Right lung (tissue), 5 donors: ENCODE data around the gene FREM1. TPM values are rescaled to one million over a fixed set of nuclear protein-coding genes. Genes with fewer than 3 reads are reported as not detected.

Experiments
- DNase-seq, 2 donors: peaks; one replicate each; pipeline ENCODE4 v3.0.0-alpha.2; 2013
- polyA plus RNA-seq, 5 donors: library from polyadenylated mRNA; unstranded; fragments of 120-200 nt; gene quantifications; one replicate each; pipeline versions ENCODE4 v1.2.1 to v1.2.3, GENCODE V29; 2013; ENCODE audit warnings: inconsistent platforms in 1 of 5, low replicate concordance in 1 of 5; ENCODE audit not compliant: insufficient read length in 5 of 5, insufficient read depth in 1 of 5

FREM1 gene
- polyA plus RNA-seq, 5 donors, result 40.2 to 104 (median 89.7) TPM

GRCh38 chr9:14823800-14824199 lies 86.4 kb downstream of the FREM1 start:
- DNase-seq, result no peak

GRCh38 chr9:14822666-14823065 lies 87.6 kb downstream of the FREM1 start:
- DNase-seq, result no peak

GRCh38 chr9:14819183-14819582 lies 91.0 kb downstream of the FREM1 start:
- no peak for DNase-seq

- no peak for DNase-seq
These were observed 96.0 kb downstream of the FREM1 start for GRCh38 chr9:14814249-14814628.

GRCh38 chr9:14813336-14814248 lies 96.6 kb downstream of the FREM1 start:
- DNase-seq, result no peak

- no peak for DNase-seq
These were observed 97.4 kb downstream of the FREM1 start for GRCh38 chr9:14812806-14813205.

- DNase-seq, result no peak
These were observed 98.4 kb downstream of the FREM1 start for GRCh38 chr9:14811844-14812243.

- DNase-seq, result no peak
These were observed 103.2 kb downstream of the FREM1 start for GRCh38 chr9:14806941-14807520.

GRCh38 chr9:14799030-14799429 lies 111.2 kb downstream of the FREM1 start:
- DNase-seq, result no peak

GRCh38 chr9:14797435-14797834 lies 112.8 kb downstream of the FREM1 start:
- no peak for DNase-seq

- no peak for DNase-seq
These were observed 116.8 kb downstream of the FREM1 start for GRCh38 chr9:14793389-14793788.

GRCh38 chr9:14790628-14791027 lies 119.6 kb downstream of the FREM1 start:
- DNase-seq, result no peak

- DNase-seq, result no peak
These were observed 121.4 kb downstream of the FREM1 start for GRCh38 chr9:14788846-14789245.

GRCh38 chr9:14783358-14783757 lies 126.9 kb downstream of the FREM1 start:
- no peak for DNase-seq

GRCh38 chr9:14782286-14783051 lies 127.8 kb downstream of the FREM1 start:
- DNase-seq, result no peak

- no peak for DNase-seq
These were observed 129.5 kb downstream of the FREM1 start for GRCh38 chr9:14780693-14781092.

GRCh38 chr9:14780251-14780650 lies 130.0 kb downstream of the FREM1 start:
- DNase-seq, result no peak

GRCh38 chr9:14779566-14780022 lies 130.6 kb downstream of the FREM1 start:
- DNase-seq, result no peak

- no peak for DNase-seq
These were observed 131.7 kb downstream of the FREM1 start for GRCh38 chr9:14778565-14778964.

- no peak for DNase-seq
These were observed 134.3 kb downstream of the FREM1 start for GRCh38 chr9:14775917-14776316.

GRCh38 chr9:14770592-14770991 lies 139.6 kb downstream of the FREM1 start:
- DNase-seq, result no peak

GRCh38 chr9:14769230-14769571 lies 141.0 kb downstream of the FREM1 start:
- DNase-seq, result no peak
